HG02970 (cell line): ENCODE results near the gene TUBB1.
"Not testable (repeated sequence)": the region's sequence is repeated elsewhere in the genome, so short reads cannot be mapped to it uniquely, and the experiment has no call there.

Experiments used
- ATAC-seq: cut with Tn5 transposase; IDR thresholded peaks from one replicate; pipeline ENCODE4 v1.9.1; 2021; ENCODE audit warnings: mild to moderate bottlenecking, moderate library complexity, moderate number of reproducible peaks; ENCODE audit not compliant: unreplicated experiment, low FRiP score

TUBB1 gene

GRCh38 chr20:59004763-59005522, 14.3 kb upstream of the TUBB1 start:
- ATAC-seq = peak; percentile 61

GRCh38 chr20:59005523-59006166, 13.6 kb upstream of the TUBB1 start:
- no peak for ATAC-seq

GRCh38 chr20:59006167-59006863, 12.9 kb upstream of the TUBB1 start:
- ATAC-seq = no peak

GRCh38 chr20:59006864-59007664, 12.2 kb upstream of the TUBB1 start, which contains the start of gene CTSZ:
TSS of gene CTSZ (minus strand) at chr20:59007254. CDS start at chr20:59007128, 126 bp downstream.
- no peak for ATAC-seq

GRCh38 chr20:59007665-59008511, 11.3 kb upstream of the TUBB1 start:
- ATAC-seq = no peak

- ATAC-seq = no peak
Measured at GRCh38 chr20:59008715-59009336, 10.4 kb upstream of the TUBB1 start.

- no peak for ATAC-seq
Measured at GRCh38 chr20:59010321-59010994, 8.8 kb upstream of the TUBB1 start.

- no peak for ATAC-seq
Measured at GRCh38 chr20:59010995-59011873, 8.0 kb upstream of the TUBB1 start.

GRCh38 chr20:59011874-59012157, 7.4 kb upstream of the TUBB1 start:
- ATAC-seq = not testable (repeated sequence)

- ATAC-seq = no peak
Measured at GRCh38 chr20:59013031-59013951, 5.9 kb upstream of the TUBB1 start.

GRCh38 chr20:59013959-59014608, 5.1 kb upstream of the TUBB1 start:
- ATAC-seq = no peak

GRCh38 chr20:59014680-59015389, 4.4 kb upstream of the TUBB1 start:
- ATAC-seq = no peak

- no peak for ATAC-seq
Measured at GRCh38 chr20:59015411-59015810, 3.8 kb upstream of the TUBB1 start.

- no peak for ATAC-seq
Measured at GRCh38 chr20:59015812-59016711, 3.2 kb upstream of the TUBB1 start.
